GM19452 (cell line): ENCODE results near the gene CPNE6.

Source experiments
- ATAC-seq: cut with Tn5 transposase; IDR thresholded peaks from one replicate; pipeline ENCODE4 v1.9.1; 2021; ENCODE audit not compliant: unreplicated experiment

CPNE6 gene

GRCh38 chr14:24068711-24069410, 2.5 kb upstream of the CPNE6 start:
- no peak for ATAC-seq

GRCh38 chr14:24069411-24069735, 2.0 kb upstream of the CPNE6 start:
- no peak for ATAC-seq

- ATAC-seq: no peak
These were observed 848 bp upstream of the CPNE6 start for GRCh38 chr14:24070285-24071143.

GRCh38 chr14:24071836-24072430, 571 bp downstream of the CPNE6 start:
- no peak for ATAC-seq

GRCh38 chr14:24072436-24072835, 1.1 kb downstream of the CPNE6 start:
- ATAC-seq: no peak

GRCh38 chr14:24072881-24073877, 1.8 kb downstream of the CPNE6 start:
- no peak for ATAC-seq

- ATAC-seq: no peak
These were observed 3.5 kb downstream of the CPNE6 start for GRCh38 chr14:24074625-24075484.

GRCh38 chr14:24075485-24076301, 4.3 kb downstream of the CPNE6 start:
- no peak for ATAC-seq

- ATAC-seq: no peak
These were observed 4.9 kb downstream of the CPNE6 start for GRCh38 chr14:24076302-24076601.

GRCh38 chr14:24077086-24077485, 5.7 kb downstream of the CPNE6 start:
- no peak for ATAC-seq

GRCh38 chr14:24078146-24078545, 6.8 kb downstream of the CPNE6 start:
- ATAC-seq: no peak

- ATAC-seq: no peak
These were observed 8.3 kb downstream of the CPNE6 start for GRCh38 chr14:24079491-24080141.

GRCh38 chr14:24080142-24080530, 8.8 kb downstream of the CPNE6 start:
- ATAC-seq: no peak

- peak; percentile 81 for ATAC-seq
These were observed 9.8 kb downstream of the CPNE6 start for GRCh38 chr14:24080888-24081738.

GRCh38 chr14:24081739-24082211, 10.4 kb downstream of the CPNE6 start:
- ATAC-seq: no peak

GRCh38 chr14:24082411-24083080, 11.2 kb downstream of the CPNE6 start:
- no peak for ATAC-seq

- no peak for ATAC-seq
These were observed 12.1 kb downstream of the CPNE6 start for GRCh38 chr14:24083462-24083861.
